CD14-positive monocyte (primary cell): Measurements from ENCODE around the gene IFT25. TPM values are rescaled to one million over a fixed set of nuclear protein-coding genes. Genes with fewer than 3 reads are reported as not detected.

Source experiments
- DNase-seq, 3 donors: peaks; one replicate each; pipeline ENCODE4 v3.0.0-alpha.2; 2011 to 2022
- H2AFZ ChIP-seq: 2 replicates; pipeline ENCODE4 v1.6.0; 2012; ENCODE audit warnings: mild to moderate bottlenecking, low read depth, low read length, inconsistent platforms; ENCODE audit not compliant: insufficient read depth, poor library complexity, severe bottlenecking
- H3K27ac ChIP-seq, 2 donors: 1 replicate in 1 of 2; 2 replicates in 1 of 2; pipeline ENCODE4 v1.5.1; 2012 to 2013; ENCODE audit warnings: low read length in 2 of 2, control low read depth in 1 of 2, inconsistent platforms in 1 of 2, low read depth in 1 of 2, mild to moderate bottlenecking in 1 of 2
- H3K27me3 ChIP-seq, 2 donors: one replicate each; pipeline versions ENCODE4 v1.6.0 to v1.6.1; 2011 to 2013; ENCODE audit warnings: low read length in 2 of 2; ENCODE audit not compliant: control insufficient read depth in 2 of 2, insufficient read depth in 2 of 2
- H3K36me3 ChIP-seq, 2 donors: replicated peaks in 1 of 2; 1 replicate in 1 of 2; 2 replicates in 1 of 2; pipeline versions ENCODE4 v1.5.1 to v1.6.1; 2012 to 2013; ENCODE audit warnings: low read length in 2 of 2, control low read depth in 1 of 2, inconsistent platforms in 1 of 2, mild to moderate bottlenecking in 1 of 2; ENCODE audit not compliant: insufficient read depth in 2 of 2, control insufficient read depth in 1 of 2
- H3K4me1 ChIP-seq, 2 donors: 1 replicate in 1 of 2; 2 replicates in 1 of 2; pipeline versions ENCODE4 v1.5.1 to v1.6.1; 2012 to 2013; ENCODE audit warnings: low read length in 2 of 2, control low read depth in 1 of 2, inconsistent platforms in 1 of 2, mild to moderate bottlenecking in 1 of 2, moderate library complexity in 1 of 2; ENCODE audit not compliant: insufficient read depth in 2 of 2, control insufficient read depth in 1 of 2
- H3K4me2 ChIP-seq: replicated peaks from 2 replicates; pipeline ENCODE3; 2012; ENCODE audit warnings: low read length, moderate library complexity, mild to moderate bottlenecking; ENCODE audit not compliant: poor library complexity, severe bottlenecking; ENCODE audit errors: extremely low read depth
- H3K4me3 ChIP-seq, 3 experiments: fragments of 200-600 bp in 1 of 3; sonication (generic) in 1 of 3; replicated peaks in 1 of 3; 1 replicate in 2 of 3; 2 replicates in 1 of 3; pipeline ENCODE4 v1.5.1; 2011 to 2013; ENCODE audit warnings: low read length in 3 of 3, mild to moderate bottlenecking in 3 of 3, control low read depth in 2 of 3, low read depth in 2 of 3, inconsistent platforms in 1 of 3, moderate library complexity in 1 of 3
- H3K79me2 ChIP-seq: 2 replicates; pipeline ENCODE4 v1.6.0; 2012; ENCODE audit warnings: mild to moderate bottlenecking, control low read depth, inconsistent platforms, low read length, moderate library complexity; ENCODE audit not compliant: insufficient read depth
- H3K9ac ChIP-seq: 2 replicates; pipeline ENCODE4 v1.6.0; 2017; ENCODE audit warnings: low read length, mild to moderate bottlenecking; ENCODE audit not compliant: insufficient read depth, poor library complexity, severe bottlenecking
- H3K9me3 ChIP-seq, 2 donors: replicated peaks in 1 of 2; 1 replicate in 1 of 2; 2 replicates in 1 of 2; pipeline versions ENCODE4 v1.5.1 to v1.6.1; 2012 to 2013; ENCODE audit warnings: low read length in 2 of 2, control low read depth in 1 of 2; ENCODE audit not compliant: control insufficient read depth in 1 of 2, insufficient read depth in 1 of 2
- H4K20me1 ChIP-seq: 2 replicates; pipeline ENCODE4 v1.6.0; 2012; ENCODE audit warnings: mild to moderate bottlenecking, low read length, control low read depth, moderate library complexity; ENCODE audit not compliant: insufficient read depth
- H3K27ac Mint-ChIP-seq, 7 donors: one replicate each; pipeline ENCODE4 v1.8.0; 2020; ENCODE audit warnings: mild to moderate bottlenecking in 7 of 7, mixed read lengths in 7 of 7, moderate library complexity in 6 of 7, inconsistent platforms in 2 of 7
- H3K27me3 Mint-ChIP-seq, 3 donors: one replicate each; pipeline ENCODE4 v1.8.0; 2021 to 2022; ENCODE audit warnings: low read depth in 3 of 3, mild to moderate bottlenecking in 3 of 3, mixed read lengths in 3 of 3, moderate library complexity in 3 of 3, inconsistent platforms in 1 of 3
- H3K36me3 Mint-ChIP-seq, 2 donors: one replicate each; pipeline ENCODE4 v1.8.0; 2020; ENCODE audit warnings: mixed read lengths in 2 of 2, inconsistent platforms in 1 of 2, mild to moderate bottlenecking in 1 of 2
- H3K4me1 Mint-ChIP-seq: one replicate; pipeline ENCODE4 v1.8.0; 2020; ENCODE audit warnings: mild to moderate bottlenecking, mixed read lengths
- H3K4me3 Mint-ChIP-seq, 2 donors: one replicate each; pipeline ENCODE4 v1.8.0; 2020; ENCODE audit warnings: mild to moderate bottlenecking in 2 of 2, mixed read lengths in 2 of 2, moderate library complexity in 1 of 2
- H3K9me3 Mint-ChIP-seq, 7 donors: one replicate each; pipeline ENCODE4 v1.8.0; 2020 to 2022; ENCODE audit warnings: mixed read lengths in 7 of 7, mild to moderate bottlenecking in 6 of 7, moderate library complexity in 6 of 7, inconsistent platforms in 2 of 7
- WGBS: methylation state at CpG from one replicate; pipeline ENCODE4 v1.1.5; 2013; ENCODE audit warnings: missing lambda C conversion rate; ENCODE audit not compliant: insufficient coverage; 5-methylcytosine and 5-hydroxymethylcytosine counted together
- intact Hi-C, 2 donors: fragments of 100-400 bp; cut with micrococcal nuclease; formaldehyde crosslinking; loops; one replicate each; pipeline versions ENCODE4 v1.15.0 to v1.15.1; 2023
- polyA plus RNA-seq, 3 donors: library from polyadenylated mRNA; depleted of rRNA in 1 of 3; unstranded in 2 of 3; stranded (reverse) in 1 of 3; fragments of 300-500 nt in 2 of 3; fragments of >200 nt in 1 of 3; fragmentation: Illumina TruSeq in 2 of 3; gene quantifications; 1 replicate in 2 of 3; 2 replicates in 1 of 3; pipeline ENCODE4 v1.2.3, GENCODE V29; 2012 to 2021
- TF ChIP-seq, protein P1 (sequence below): fragments of 200-600 bp; IDR thresholded peaks from one replicate; pipeline ENCODE4 v1.8.0; 2022; ENCODE audit warnings: antibody characterized with exemption, mild to moderate bottlenecking

The IFT25 gene
- polyA plus RNA-seq, 3 donors: 17.1 to 30.6 (median 27.8) TPM

DNA sequence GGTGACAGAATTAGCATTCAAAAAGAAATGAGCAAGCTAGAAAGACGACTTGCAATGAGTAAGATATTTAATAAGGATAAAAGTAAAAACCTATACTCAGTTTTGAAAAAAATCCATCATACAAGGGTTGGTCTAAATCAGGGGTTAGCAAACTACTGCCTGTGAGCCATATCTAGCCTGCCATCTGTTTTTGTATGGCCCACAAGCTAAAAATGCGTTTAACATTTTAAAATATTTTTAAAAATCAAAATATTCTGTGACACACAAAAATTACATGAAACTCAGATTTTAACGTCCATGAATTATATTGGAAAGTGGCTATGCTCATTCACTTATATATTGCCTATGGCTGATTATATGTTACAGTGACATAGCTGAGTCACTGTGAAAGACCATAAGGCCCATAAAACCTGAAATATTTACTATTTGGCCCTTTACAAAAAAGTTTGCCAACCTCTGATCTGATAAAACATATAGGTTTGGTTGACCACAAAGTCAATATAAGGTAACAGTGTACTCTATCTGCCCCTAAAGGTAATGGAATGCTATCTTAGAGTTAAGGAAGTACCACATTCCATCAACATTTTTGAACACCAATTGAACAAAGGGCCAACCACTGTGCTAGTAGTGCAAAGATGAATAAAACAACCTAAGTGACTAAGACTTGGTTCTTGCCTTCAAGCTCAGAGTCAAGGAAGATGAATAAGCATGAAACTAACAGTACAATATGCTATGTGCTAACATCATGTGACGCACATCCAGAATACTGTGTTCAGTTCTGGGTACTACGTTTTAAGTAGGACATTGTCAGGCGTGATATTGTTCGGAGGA, 3.2 kb downstream of the IFT25 start:
- H3K9me3 Mint-ChIP-seq: no peaks in the 10 kb centered on the region
- intact Hi-C loops: loop anchor here (10.0 kb wide), 2 partner anchors 772 to 822 kb away; partner anchors contain the start of genes PARS2 (in 1 of the 2) and TTC4 (in 1 of the 2)
- Histone ChIP-seq H3K9me3 (no peaks in the 10 kb centered on the region), H3K79me2 (peaks cover 35% of the 10 kb centered on the region), H3K36me3 (peaks cover 0 to 14% of the 10 kb centered on the region in 2 donors), H2AFZ (no peak overlapping the region), H3K27ac (no peak overlapping the region), H3K9ac (no peak overlapping the region), H3K4me2 (no peak overlapping the region), H3K4me1 (peaks cover 18 to 22% of the 10 kb centered on the region in 2 donors), H3K27me3 (no peaks in the 10 kb centered on the region), H4K20me1 (no peaks in the 10 kb centered on the region), H3K4me3 (no peak overlapping the region)
- TF ChIP-seq, protein P1, sequence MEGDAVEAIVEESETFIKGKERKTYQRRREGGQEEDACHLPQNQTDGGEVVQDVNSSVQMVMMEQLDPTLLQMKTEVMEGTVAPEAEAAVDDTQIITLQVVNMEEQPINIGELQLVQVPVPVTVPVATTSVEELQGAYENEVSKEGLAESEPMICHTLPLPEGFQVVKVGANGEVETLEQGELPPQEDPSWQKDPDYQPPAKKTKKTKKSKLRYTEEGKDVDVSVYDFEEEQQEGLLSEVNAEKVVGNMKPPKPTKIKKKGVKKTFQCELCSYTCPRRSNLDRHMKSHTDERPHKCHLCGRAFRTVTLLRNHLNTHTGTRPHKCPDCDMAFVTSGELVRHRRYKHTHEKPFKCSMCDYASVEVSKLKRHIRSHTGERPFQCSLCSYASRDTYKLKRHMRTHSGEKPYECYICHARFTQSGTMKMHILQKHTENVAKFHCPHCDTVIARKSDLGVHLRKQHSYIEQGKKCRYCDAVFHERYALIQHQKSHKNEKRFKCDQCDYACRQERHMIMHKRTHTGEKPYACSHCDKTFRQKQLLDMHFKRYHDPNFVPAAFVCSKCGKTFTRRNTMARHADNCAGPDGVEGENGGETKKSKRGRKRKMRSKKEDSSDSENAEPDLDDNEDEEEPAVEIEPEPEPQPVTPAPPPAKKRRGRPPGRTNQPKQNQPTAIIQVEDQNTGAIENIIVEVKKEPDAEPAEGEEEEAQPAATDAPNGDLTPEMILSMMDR: no peak
- no peaks in the 10 kb centered on the region for H3K27me3 Mint-ChIP-seq
- H3K36me3 Mint-ChIP-seq: peaks cover 9 to 22% of the 10 kb centered on the region in 2 donors
- no peak overlapping the region for H3K4me3 Mint-ChIP-seq
- peaks cover 22% of the 10 kb centered on the region for H3K4me1 Mint-ChIP-seq
- DNase-seq: no peak
- peak overlapping the region in 1 of 7 donors; percentile 1 for H3K27ac Mint-ChIP-seq
- no CpG with 5 or more reads among the region's 7 CpGs for WGBS

DNA sequence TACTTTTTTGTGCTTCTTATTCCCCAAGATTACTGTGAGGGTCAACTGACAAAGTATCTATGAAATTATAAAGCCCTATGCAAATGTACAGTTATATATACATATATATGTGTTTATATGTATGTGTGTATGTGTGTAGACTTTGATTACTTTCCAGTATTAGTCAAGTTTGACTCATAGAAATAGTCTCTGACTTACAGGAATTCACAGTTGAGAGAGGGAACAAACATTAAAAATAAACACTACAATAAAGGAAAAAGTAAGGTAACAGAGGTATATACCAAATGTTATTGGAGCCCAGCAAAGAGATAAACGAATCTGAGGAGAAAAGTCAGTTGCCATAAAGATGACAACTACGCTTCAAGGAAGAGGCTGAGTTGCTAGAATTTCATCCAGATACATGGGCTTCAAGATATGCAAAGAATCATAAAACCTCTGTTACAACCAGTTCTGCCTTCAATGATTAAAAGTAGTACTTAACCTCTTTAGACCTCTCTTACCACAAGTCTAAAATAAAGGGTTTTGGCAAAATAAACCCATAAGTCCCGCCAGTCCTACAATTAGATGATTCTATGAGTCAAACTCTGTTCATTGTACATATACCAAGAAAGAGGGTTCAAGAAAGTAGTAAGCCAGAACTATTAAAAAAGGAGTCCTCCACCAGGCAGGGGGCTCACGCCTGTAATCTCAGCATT, 7.2 kb downstream of the IFT25 start:
- Histone ChIP-seq H3K9me3 (peaks cover 9 to 20% of the 10 kb centered on the region in 2 donors), H3K4me2 (no peak overlapping the region), H3K79me2 (peaks cover 15% of the 10 kb centered on the region), H3K36me3 (peaks cover 4 to 52% of the 10 kb centered on the region in 2 donors), H3K9ac (no peak overlapping the region), H2AFZ (no peak overlapping the region), H3K27ac (no peak overlapping the region), H4K20me1 (no peaks in the 10 kb centered on the region), H3K4me1 (no peaks in the 10 kb centered on the region), H3K27me3 (no peaks in the 10 kb centered on the region), H3K4me3 (no peak overlapping the region)
- intact Hi-C loops: no loop called here
- H3K27me3 Mint-ChIP-seq: no peaks in the 10 kb centered on the region
- H3K4me1 Mint-ChIP-seq: no peaks in the 10 kb centered on the region
- H3K36me3 Mint-ChIP-seq: peaks cover 30 to 52% of the 10 kb centered on the region in 2 donors
- no peak for DNase-seq
- H3K9me3 Mint-ChIP-seq: peaks cover 10 to 24% (median 13%) of the 10 kb centered on the region in 7 donors
- H3K27ac Mint-ChIP-seq: peak overlapping the region in 1 of 7 donors; percentile 21
- TF ChIP-seq, protein P1: no peak
- WGBS: no CpG with 5 or more reads among the region's 4 CpGs
- no peak overlapping the region for H3K4me3 Mint-ChIP-seq
